A549 treated with AZD9567 at 1 μM for 4 hours (cell line): ENCODE measurements around the gene OOSP4A. TPM values are rescaled to one million over a fixed set of nuclear protein-coding genes. Genes with fewer than 3 reads are reported as not detected.

Experiments
- total RNA-seq: library from RNA; stranded (reverse); fragments of 200-300 nt; extraction: Qiagen RNA extraction; gene quantifications from 5 replicates; pipeline ENCODE4 v1.2.3, GENCODE V29; 2022; ENCODE audit not compliant: insufficient read depth

The OOSP4A gene
- not detected in 5 replicates for total RNA-seq

DNA sequence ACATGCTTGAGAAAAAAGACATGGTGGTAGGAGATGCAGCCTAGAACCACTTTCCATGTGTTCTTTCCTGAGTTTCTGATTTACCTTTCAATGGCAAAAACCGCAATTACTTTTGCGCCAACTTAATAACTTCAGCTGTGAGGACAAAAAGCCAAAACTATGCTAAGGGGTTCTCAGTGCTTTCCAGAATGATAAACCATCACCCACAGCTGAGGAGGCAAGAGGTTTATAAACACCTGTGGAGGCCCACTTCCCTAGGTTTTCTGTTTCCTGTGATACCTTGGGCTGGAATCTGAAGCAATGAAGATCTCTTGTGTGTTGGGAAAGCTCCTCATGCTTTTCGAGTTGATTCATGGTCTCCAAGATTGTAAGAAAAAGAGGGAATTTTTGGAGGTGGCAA lies at the start of gene OOSP4A:
Gene OOSP4A (plus strand): TSS at position 301 of the 400 bp plus-strand sequence. CDS start 0 bp downstream, at position 301.

DNA sequence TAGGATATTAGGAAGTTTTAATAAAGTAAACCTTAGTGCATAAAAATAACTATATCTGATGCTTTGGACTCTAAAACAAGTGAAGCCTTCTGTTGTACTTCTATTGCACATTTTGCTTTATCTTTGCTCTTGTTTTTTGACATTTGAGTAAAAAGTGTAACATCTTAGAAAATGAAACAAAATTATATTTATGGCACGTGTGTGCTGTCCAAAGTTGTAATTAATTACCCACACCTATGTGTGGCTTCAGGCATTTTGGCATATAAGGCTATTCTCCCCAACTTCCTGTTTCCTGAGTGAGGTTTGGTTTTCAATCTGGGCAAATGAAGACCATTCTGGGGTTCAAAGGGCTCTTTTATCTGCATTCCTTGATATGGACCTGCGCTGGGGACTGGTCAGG lies 25.7 kb upstream of the OOSP4A start, which contains the start of gene OOSP1:
Gene OOSP1 (plus strand): TSS at position 301 of the 400 bp plus-strand sequence. CDS start 23 bp downstream, at position 324.

DNA sequence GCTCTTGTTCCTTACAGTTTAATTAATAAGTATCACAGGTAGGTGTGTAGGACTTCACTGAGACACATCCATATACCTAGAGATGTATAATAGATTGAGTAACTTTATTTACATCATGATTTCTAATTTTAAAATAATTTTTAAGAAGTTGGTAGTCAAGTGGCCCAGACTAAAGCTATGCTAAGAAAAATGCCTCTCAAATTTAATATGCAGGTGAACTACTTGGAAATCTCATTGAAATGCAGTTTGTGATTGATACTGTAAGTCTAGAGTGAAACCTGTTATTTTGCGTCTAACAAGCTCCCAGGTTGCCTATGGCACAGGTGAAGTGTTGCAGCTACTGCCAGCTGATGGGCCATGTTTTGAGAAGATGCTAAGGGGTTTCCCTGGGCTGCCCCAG lies 53.0 kb downstream of the OOSP4A start, which contains the start of gene OOSP4B:
Gene OOSP4B (plus strand): TSS at position 301 of the 400 bp plus-strand sequence.

Other genes with a start within 250 kb of the OOSP4A start
- 19.7 to 26.4 TPM (median 23.3 TPM) in 5 replicates for gene STX3, start 208.7 kb upstream of the OOSP4A start, total RNA-seq
- 63.5 to 82.2 TPM (median 66.3 TPM) in 5 replicates for gene MRPL16, start 153.3 kb upstream of the OOSP4A start, total RNA-seq
- not detected in 5 replicates for gene CBLIF, start 118.5 kb upstream of the OOSP4A start, total RNA-seq
- gene TCN1, start 97.5 kb upstream of the OOSP4A start, total RNA-seq = 0.09 to 0.26 TPM (median 0.20 TPM) in 3 of 5 replicates, not detected in the others
- gene OOSP3, start 85.3 kb upstream of the OOSP4A start, total RNA-seq = not detected in 5 replicates
- not detected in 5 replicates for gene OOSP1, start 25.6 kb upstream of the OOSP4A start, total RNA-seq
- gene OOSP4B, start 53.1 kb downstream of the OOSP4A start, total RNA-seq = not detected in 5 replicates
- not detected in 5 replicates for gene OOSP2, start 76.4 kb downstream of the OOSP4A start, total RNA-seq
- gene MS4A3, start 92.6 kb downstream of the OOSP4A start, total RNA-seq = not detected in 5 replicates
- not detected in 5 replicates for gene MS4A2, start 124.6 kb downstream of the OOSP4A start, total RNA-seq
- not detected in 5 replicates for gene MS4A6A, start 219.1 kb downstream of the OOSP4A start, total RNA-seq